ENCODE measurements around the gene AKR7A3.
"Not testable (repeated sequence)": the region's sequence is repeated elsewhere in the genome, so short reads cannot be mapped to it uniquely, and the experiment has no call there.

AKR7A3 gene

DNA sequence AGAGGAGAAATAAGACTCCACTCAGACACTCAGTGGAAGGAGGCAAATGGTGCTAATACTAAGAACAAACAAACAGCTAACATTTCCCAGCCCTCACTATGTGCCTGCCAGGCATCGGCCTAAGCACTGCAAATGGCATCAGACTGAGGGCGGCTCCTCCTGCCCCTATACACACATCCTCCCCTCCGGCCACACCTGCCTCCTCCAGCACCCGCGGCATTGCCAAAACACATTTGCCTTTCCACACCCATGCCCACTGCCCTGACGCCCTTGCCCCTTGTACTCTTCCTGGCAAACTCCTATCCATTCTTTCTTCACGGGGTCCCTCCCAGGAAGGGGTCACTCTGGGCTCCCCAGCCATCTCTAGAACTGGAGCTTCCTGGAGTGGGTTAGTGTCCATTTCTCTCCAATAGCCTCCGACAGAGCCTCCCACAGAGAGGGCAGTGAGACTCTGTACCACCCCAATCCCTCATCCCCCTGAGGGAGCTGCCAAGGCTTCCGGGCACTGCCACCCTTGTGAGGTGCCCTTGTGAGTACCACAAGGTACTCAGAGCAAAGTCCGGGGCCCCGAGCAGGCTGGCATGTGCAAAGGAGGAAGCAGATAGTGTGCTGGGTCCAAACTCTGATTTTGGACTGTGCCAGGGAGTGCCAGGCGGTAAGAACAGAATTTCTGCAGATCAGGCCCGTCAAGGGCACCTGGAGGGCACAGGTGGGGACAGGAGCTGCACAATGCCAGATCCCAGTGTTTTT is 959 bp downstream of the AKR7A3 start:
- DNase-seq: no peak

DNA sequence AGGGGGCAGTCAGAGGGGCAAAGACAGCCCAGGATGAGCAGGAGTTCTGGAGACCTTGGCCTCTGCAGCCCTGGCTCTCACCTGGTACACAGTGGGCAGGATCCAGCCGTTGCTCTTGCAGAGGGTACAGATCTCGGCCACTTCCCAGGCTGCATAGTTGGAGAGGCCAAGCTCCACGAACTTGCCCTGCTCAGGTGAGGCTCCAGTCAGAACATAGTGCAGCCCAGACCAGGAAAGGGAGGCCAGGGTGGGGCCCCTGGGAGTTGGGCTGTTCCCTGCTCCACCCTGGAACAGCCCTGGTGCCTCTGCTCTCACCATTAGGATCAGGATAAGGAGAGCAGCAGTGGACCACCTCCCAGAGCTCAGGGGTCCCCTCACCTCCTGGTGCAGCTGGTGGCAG is 2.8 kb downstream of the AKR7A3 start:
- not testable (repeated sequence) for DNase-seq

DNA sequence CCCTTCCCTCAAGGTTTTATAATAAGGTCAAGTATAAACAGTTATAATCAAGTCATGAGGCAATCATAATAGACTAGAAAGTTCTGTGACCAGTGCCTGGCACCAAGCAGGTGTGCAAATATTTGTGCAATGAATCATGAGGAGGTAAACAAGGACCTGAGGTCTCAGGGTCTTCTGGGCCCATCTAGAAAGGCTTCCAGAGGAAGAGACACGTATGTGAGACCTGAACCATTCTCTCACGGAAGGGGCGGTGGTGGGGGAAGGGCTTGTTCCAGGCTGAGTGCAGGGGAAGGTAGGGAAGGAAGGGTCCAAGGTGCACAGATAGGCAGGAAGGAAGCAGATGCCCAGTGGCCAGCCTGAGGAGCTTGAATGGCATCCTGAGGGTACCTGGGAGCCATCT is 3.2 kb downstream of the AKR7A3 start:
- DNase-seq: not testable (repeated sequence)

DNA sequence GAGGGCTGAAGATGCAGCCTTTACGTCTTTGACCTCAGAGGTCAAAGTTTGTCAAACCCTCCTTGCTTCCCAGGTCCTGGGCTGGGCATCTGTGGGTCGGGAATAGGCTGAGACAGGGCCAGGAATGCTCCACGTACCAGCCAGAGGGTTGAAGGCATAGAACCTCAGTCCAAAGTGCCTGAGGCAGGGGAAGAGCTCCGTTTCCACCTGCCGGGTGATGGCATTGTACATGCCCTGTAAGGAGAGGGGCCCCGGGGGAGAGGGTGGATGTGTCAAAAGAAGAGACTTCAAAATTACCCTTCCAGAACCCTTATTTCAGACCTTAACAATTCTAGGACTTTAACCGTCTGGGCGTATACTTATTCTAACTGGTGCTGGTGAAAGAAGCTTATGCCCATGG is 3.7 kb downstream of the AKR7A3 start:
- no peak for DNase-seq

DNA sequence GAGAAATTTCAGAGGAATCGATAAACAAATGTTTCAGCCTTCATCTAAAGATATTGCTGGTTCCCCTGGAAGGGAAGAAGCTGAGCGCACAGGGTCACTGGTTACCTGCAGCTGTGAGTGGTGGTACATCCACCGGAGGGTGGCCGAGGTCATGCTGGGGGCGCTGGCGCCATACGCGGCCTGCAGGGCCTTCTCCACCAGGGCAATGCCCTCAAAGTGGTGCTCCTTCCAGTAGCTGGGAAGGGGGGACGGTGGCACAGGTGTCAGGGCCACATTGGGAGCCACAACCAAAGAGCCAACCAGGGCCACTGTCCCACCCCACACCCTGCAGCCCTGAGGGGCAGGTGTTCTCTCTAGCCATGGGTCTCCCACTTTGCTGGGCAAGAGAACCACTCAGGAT is 4.7 kb downstream of the AKR7A3 start:
- no peak for DNase-seq

DNA sequence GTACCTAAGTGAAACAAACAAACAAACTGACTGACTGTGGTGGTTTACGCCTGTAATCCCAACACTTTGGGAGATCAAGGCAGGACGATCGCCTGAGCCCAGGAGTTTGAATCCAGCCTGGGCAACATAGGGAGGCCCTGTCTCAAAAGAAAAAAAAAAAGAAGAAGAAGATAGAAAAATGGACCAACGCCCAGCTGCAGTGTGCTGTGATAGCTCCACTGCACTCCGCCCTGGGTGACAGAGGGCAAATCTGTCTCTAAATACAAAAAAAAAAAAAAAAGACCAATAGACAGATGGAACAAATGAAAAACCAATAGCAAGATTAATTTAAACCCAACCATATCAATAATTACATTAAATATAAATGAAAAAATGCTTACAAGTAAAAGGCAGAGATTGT is 13.9 kb downstream of the AKR7A3 start:
- no peak for DNase-seq

DNA sequence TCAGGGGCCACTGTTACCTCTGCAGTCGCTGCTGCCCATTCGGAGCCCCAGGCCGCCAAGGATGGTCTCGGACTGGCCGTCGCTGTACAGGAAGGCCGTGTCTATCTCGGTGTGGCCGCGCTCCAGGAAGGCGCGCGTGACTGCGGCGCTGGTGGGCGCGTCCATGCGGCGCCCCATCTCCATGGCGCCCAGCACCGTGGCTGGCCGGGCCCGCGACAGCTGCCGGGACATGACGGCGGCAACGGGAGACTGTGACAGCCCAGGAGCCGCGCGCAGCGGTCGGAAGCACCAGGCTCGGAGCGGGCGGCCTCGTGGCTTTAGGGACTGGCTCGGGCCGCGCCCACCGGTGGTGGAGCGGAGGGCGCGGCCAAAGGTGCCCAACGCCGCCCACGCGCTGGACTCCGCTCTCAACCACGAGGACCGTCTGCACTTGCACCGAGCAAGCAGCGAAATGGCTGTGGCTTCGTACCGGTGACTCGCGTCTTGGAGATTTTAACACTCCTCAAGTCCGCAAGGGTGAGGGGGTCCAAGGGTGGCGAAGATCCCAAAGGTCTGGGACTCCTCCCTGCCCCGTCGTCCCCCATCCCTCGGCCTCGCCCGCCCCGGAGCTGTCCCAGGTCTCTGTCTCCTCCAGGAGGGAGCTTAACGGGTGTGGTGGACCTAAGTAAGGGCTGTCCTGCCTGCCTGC is 14.6 kb downstream of the AKR7A3 start:
- peak in 1 of 2 donors; percentile 55 for DNase-seq

DNA sequence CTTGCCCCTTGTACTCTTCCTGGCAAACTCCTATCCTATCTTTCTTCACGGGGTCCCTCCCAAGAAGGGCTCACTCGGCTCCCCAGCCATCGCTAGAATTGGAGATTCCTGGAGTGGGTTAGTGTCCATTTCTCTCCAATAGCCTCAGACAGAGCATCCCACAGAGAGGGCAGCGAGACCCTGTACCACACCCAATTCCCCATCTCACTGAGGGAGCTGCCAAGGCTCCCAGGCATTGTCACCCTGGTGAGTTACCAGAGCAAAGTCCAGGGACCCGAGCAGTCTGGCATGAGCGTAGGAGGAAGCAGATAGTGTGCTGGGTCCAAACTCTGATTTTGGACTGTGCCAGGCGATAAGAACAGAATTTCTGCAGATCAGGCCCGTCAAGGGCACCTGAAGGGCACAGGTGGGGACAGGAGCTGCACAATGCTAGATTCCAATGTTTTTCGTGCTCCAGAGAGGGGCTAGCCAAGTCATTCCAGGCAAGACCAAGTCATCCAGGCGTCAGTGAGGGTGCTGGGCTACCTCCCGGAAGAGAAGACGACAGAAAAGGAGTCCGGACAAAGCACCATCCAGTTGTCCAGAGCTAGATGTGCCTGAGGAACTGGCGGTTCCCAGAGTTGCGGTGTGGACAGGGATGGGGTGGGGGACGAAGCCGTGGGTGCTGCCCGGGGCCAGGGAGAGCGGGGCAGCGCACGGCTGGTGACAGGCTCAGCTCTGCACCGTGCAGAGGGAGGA is 15.3 kb downstream of the AKR7A3 start:
- DNase-seq: no peak

DNA sequence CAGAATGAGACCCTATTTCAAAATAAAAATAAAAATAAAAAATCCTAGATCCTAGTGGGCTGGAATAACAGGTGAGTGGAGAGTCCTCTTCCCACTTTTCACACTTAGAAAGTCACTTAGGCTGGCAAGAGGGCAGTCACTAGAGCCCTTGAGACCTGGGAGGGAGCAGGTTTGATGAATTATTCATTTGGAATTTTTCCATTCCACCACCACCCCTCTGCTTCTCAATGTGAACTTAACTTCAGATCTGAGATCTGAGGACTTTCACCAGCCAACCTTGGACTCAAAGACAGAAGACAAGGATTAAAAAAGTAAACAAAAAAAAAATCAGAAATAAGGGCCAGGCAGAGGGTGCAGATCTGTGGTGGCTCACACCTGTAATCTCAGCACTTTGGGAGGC is 16.5 kb downstream of the AKR7A3 start:
- no peak for DNase-seq

DNA sequence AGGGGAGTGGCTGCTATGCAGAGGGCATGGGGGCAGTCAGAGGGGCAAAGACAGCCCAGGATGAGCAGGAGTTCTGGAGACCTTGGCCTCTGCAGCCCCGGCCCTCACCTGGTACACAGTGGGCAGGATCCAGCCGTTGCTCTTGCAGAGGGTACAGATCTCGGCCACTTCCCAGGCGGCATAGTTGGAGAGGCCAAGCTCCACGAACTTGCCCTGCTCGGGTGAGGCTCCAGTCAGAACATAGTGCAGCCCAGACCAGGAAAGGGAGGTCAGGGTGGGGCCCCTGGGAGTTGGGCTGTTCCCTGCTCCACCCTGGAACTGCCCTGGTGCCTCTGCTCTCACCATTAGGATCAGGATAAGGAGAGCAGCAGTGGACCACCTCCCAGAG is 18.2 kb downstream of the AKR7A3 start:
- DNase-seq: not testable (repeated sequence)

DNA sequence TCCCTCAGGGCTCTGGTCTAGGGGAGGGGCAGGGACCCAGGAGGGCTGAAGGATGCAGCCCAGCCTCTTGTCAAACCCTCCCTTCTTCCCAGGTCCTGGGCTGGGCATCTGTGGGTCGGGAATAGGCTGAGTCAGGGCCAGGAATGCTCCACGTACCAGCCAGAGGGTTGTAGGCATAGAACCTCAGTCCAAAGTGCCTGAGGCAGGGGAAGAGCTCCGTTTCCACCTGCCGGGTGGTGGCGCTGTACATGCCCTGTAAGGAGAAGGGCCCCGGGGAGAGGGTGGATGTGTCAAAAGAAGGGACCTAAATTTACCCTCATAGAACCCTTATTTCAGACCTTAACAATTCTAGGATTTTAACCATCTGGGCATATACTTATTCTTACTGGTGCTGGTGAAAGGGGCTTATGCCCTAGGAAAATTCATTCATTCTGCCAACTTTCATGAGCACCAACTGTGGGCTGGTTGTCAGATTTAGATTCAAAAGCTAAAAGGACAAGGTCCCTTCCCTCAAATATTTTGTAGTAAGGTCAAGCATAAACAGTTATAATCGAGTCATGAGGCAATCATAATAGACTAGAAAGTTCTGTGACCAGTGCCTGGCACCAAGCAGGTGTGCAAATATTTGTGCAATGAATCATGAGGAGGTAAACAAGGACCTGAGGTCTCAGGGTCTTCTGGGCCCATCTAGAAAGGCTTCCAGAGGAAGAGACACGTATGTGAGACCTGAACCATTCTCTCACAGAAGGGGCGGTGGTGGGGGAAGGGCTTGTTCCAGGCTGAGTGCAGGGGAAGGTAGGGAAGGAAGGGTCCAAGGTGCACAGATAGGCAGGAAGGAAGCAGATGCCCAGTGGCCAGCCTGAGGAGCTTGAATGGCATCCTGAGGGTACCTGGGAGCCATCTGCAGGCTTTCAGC is 18.9 kb downstream of the AKR7A3 start:
- not testable (repeated sequence) for DNase-seq

DNA sequence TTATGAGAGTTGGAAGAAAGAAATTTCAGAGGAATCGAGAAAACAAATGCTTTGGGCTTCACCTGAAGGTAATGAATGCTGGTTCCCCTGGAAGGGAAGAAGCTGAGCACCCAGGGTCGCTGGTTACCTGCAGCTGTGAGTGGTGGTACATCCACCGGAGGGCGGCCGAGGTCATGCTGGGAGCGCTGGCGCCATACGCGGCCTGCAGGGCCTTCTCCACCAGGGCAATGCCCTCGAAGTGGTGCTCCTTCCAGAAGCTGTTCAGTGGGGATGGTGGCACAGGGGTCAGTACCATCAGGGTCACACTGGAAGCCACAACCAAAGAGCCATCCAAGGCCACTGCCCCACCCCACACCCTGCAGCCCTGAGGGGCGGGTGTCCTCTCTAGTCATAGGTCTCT is 20.1 kb downstream of the AKR7A3 start:
- no peak for DNase-seq

DNA sequence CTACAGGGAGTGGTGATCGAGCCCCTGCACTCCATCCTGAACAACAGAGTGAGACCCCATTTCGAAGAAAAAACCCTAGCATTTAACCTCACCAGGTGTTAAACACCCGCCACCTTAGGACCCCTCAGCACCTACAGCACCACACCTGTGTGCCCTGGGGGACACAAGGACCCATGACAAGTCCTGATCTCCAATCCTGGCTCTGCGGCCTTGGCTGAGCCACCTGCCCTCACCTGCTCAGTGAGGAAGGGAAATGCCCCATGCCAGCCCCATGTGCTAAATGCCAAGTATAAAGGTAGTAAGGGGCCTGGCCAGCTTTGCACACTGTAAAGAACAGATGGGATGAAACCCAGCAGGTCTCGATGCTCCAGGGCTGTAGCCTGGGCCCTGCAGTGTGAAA is 25.8 kb downstream of the AKR7A3 start:
- no peak for DNase-seq

DNA sequence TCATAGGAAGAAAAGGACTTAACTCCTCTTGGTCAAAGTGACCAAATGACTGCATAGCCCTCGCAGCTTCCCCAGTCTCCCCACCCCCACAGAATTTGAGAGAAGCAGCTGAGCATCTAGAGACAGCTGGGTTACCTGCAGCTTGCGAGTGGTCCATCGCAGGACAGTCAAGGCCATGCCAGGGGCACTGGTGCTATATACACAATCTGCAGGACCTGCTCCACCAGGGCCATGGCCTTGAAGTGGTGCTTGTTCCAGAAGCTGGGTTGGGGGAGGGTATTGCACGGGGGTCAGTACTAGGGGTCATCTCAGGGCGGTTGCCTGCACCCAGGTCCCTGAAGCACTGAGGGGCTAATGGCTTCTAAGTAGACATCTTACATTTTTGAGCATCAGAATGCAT is 26.5 kb downstream of the AKR7A3 start:
- DNase-seq: no peak

DNA sequence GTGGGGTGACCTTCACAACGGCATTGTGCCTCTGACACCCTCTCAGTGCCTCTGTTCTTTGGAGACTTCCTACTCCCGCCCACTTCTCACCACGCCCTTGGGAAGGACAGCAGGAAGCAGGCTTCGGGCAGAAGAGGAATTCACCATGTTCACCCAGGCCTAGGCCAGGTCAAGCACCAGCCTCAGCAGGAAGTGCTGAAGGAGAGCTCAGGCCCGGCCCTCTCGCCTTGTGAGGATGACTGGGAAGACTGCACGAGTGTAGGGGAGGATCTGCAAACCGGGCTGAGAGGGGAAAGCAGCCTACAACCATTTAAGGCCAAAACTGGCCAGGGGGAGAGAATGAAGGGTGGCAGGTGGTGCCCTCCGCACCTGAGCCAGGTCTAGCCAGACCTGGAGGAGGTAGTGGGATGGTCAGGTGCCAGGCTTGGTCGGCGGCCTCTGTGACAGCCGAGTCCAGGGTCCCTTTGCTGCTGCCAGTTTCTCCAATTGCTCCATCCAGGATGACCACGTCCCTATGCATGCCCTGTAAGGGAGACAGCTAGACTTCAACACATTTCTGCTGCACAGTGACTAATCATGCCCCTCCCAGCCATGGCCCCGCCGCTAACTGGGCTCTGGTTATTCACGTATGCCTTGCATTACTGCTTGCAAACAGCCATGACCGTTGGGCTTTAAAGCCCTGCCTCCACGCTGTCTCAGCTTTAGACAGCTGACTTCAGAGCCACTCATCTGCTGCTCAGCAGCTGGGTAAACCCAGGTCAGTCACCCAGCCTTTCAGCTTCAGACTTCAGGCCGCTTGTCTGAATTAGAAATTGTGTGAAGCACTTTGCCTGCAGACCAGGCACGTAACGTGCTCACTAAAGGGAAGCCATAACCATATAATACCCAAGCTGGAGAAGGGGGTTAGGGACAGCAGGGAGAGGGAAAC is 28.1 kb downstream of the AKR7A3 start:
- peak; percentile 81 to 95 for DNase-seq

DNA sequence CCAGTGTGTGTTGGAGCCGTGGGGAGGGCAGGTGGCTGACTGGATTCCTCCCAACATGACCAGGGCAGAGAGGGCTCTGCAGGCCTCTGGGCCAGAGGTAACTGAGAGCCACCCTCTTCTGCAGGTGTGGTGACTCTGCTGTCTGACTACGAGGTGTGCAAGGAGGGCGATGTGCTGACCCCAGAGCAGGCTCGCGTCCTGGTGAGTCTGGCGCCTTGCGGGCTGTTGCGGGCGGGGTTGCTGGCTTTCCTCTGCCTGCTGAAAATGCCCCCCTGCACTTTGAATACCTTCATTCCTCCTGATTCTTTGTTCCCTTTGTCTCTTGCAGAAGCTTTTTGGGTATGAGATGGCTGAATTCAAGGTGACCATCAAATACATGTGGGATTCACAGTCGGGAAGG is 30.2 kb downstream of the AKR7A3 start:
- DNase-seq: no peak

DNA sequence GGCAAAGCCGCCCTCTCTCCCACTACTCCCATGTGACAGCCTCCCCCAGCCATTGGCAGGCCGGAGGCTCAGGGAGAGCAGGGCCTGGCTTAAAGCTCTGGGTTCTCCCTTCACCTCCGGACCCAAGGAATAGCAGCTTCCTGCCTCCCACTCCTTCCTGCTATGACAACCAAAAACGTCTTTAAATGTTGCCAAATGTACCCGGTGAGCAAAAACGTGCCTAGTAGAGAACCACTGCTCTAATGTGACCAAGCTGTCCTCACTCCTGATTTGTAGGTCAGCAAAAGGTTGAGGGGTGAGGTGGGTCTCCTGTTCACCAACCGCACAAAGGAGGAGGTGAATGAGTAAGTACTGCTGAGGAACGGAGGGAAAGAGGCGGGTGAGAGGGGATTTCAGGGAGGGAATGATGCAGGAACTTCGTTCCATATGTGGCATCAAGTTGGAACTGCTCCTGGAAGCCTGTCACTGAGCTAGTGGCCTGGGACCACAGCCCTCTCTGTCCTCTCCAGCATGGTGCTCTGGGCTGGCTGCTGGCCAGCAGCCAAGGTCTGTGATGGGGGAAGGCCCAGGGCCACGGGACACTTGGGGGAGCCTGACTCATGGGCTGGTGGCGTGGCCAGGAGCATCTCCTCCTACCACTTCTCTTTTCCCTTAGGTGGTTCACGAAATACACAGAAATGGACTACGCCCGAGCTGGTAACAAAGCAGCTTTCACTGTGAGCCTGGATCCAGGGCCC is 31.2 kb downstream of the AKR7A3 start:
- peak; percentile 90 to 96 for DNase-seq

DNA sequence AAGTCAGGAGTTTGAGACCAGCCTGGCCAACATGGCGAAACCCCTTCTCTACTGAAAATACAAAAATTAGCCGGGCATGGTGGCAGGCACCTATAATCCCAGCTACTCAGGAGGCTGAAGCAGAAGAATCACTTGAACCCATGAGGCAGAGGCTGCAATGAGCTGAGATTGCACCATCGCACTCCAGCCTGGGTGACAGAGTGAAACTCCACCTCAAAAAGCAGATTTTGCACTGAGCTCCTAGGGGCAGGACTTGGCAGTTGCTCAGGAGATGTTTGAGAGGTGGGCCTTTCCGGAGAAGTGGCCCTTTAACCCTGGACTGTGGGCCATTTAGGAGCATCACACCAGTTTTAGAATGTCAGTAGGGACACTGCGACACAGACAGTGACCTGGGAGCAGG is 32.3 kb downstream of the AKR7A3 start:
- peak in 1 of 2 donors; percentile 16 for DNase-seq

DNA sequence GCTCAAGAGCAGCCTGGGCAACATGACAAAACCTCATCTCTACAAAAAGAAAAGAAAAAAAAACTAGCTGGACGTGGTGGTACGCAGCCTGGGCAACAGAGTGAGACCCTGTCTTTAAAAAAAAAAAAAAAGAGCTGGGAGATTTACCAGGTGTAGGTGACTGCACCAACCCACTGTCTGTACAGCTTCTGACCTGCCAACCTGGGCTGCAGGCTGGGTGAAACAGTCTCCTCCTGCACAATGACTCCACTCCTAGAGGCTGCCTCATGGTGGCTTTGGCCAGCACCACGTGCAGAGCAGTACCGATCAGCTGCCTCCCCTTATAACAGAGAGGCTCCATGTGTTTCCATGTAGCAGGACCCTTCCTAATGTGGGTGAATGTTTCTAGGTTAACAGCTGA is 33.3 kb downstream of the AKR7A3 start:
- DNase-seq: no peak

DNA sequence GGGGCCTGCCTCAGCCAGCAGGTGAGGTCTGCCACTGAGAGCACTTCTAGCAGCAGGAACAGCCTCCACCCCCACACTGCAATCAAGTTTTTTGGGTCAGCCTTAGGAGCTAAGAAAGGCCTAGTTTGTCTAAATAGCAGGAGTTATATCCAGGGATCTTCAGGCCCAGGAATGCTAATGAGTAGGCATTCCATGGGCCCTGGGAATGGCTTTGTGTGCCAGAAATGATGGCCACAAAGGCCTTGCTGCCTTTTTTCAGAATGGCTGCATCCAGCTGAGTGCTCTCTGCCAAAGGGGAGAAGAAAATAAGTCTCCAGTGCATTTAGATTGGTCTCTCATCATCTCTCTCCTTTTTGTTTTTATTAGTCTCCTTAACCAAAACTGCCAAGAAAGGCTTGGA is 34.2 kb downstream of the AKR7A3 start:
- no peak for DNase-seq

Data from inflammatory macrophage (primary cell).